NCI-H524 treated with DMSO at 0.1 percent for 48 hours (cell line): ENCODE data around the gene SEPTIN10.
"Not testable (repeated sequence)": the region's sequence is repeated elsewhere in the genome, so short reads cannot be mapped to it uniquely, and the experiment has no call there.

Source experiments
- DNase-seq: peaks from one replicate; lab custom pipeline; 2025; lab: John Stamatoyannopoulos, UW

SEPTIN10 gene

GRCh38 chr2:109613922-109614714 is at the start of gene SEPTIN10, which contains the start of gene SOWAHC:
SEPTIN10 (minus strand) TSS chr2:109613966; CDS start chr2:109613827, 139 bp downstream.
SOWAHC (plus strand) TSS chr2:109614364; CDS start chr2:109614490, 126 bp downstream.
- DNase-seq = peak; percentile 63

GRCh38 chr2:109662889-109663288 is 49.1 kb upstream of the SEPTIN10 start:
- no peak for DNase-seq

- DNase-seq = peak; percentile 59
Measured at GRCh38 chr2:109660046-109660860, 46.5 kb upstream of the SEPTIN10 start.

GRCh38 chr2:109659396-109660045 is 45.8 kb upstream of the SEPTIN10 start:
- DNase-seq = peak; percentile 59

- no peak for DNase-seq
Measured at GRCh38 chr2:109655287-109655686, 41.5 kb upstream of the SEPTIN10 start.

- no peak for DNase-seq
Measured at GRCh38 chr2:109654326-109655050, 40.7 kb upstream of the SEPTIN10 start.

- no peak for DNase-seq
Measured at GRCh38 chr2:109649736-109650695, 36.2 kb upstream of the SEPTIN10 start.

GRCh38 chr2:109648041-109648527 is 34.3 kb upstream of the SEPTIN10 start:
- no peak for DNase-seq

- DNase-seq = no peak
Measured at GRCh38 chr2:109647636-109648035, 33.9 kb upstream of the SEPTIN10 start.

GRCh38 chr2:109646961-109647360 is 33.2 kb upstream of the SEPTIN10 start:
- no peak for DNase-seq

GRCh38 chr2:109645412-109646184 is 31.8 kb upstream of the SEPTIN10 start:
- DNase-seq = no peak

- no peak for DNase-seq
Measured at GRCh38 chr2:109644571-109645275, 31.0 kb upstream of the SEPTIN10 start.

GRCh38 chr2:109640000-109640399 is 26.2 kb upstream of the SEPTIN10 start:
- DNase-seq = not testable (repeated sequence)

GRCh38 chr2:109638795-109639194 is 25.0 kb upstream of the SEPTIN10 start:
- DNase-seq = no peak

GRCh38 chr2:109637749-109638570 is 24.2 kb upstream of the SEPTIN10 start:
- no peak for DNase-seq

- no peak for DNase-seq
Measured at GRCh38 chr2:109636317-109636716, 22.6 kb upstream of the SEPTIN10 start.

- no peak for DNase-seq
Measured at GRCh38 chr2:109635426-109636304, 21.9 kb upstream of the SEPTIN10 start.
